ENCODE measurements around the gene NDE1.

NDE1 gene

DNA sequence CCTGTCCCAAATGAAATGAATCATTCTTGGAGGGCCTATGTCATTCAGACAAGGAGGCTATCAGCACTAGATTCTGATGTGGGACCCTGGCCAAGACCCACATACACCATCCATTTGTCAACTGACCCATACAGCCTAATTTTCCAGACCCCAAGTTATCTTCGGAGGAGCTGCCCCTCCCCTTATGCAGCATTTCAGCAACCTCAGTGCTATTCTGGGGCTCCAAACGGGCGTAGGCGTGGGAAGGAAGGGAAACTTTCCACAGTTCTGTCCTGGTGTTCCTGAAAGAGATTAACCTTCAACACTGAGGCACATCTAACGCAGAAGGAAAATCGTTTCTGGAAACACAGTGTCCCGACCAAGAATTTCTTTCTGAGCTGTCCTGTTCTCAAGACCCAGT, 120.1 kb downstream of the NDE1 start:
- DNase-seq (no peak), ATAC-seq (no peak)

- ATAC-seq (no peak), DNase-seq (no peak)
Measured at GRCh38 chr16:15770512-15770911, 120.5 kb downstream of the NDE1 start.

DNA sequence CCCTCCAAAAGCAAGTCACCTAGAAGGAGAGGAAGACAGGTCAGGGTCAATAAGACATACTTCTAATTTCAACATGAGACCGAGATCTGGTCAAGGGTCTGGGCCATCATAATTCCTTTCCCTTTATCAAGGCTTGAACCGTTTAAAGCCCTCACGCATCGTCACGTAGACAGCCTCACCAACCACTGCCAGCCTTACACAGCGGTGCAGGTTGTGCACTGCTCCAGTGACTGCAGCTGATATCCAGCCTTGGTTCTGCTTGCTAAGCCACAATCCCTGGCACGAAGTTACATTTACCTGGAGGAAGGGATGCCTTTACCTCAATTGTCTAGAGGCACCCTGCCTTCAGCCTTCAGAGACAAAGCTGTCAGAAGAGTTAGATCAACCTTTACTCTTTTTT, 121.6 kb downstream of the NDE1 start:
- ATAC-seq, result no peak

GRCh38 chr16:15772579-15773293, 122.7 kb downstream of the NDE1 start:
- ATAC-seq (no peak), DNase-seq (no peak)

More for the DNA sequence above, 121.6 kb downstream of the NDE1 start:
- DNase-seq, result no peak

- ATAC-seq (no peak), DNase-seq (no peak)
Measured at GRCh38 chr16:15773968-15774367, 123.9 kb downstream of the NDE1 start.

GRCh38 chr16:15775209-15775608, 125.2 kb downstream of the NDE1 start:
- ATAC-seq, result no peak
- no peak for DNase-seq

DNA sequence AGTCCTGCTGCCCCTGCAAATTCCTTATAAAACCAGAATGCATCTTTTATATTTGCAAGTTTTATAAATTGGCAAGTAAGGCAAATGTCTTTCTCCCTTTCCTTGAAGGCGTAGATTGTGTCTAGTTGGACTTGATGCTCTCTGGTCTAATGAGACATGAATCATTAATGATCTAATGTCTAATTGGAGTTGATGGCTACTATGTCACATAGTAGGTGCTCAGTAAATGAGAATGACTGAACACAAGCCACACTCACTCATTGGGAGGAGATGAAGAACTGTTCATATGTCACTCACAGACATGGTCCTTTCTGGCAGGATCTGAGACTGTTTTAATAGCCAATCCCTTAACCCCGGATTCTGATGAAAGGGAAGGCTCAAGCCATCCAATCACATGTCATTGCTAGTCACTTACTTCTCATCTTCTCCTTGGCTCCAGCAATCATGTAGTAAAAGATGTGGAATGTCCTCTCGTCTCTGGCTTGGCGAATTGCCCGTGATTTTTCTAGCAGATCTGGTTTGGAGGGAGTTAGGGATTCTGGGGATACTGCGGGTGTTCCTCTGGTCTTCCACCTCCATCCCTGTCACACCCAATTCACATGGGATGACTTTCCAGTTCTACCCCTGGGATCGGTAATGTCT, 125.7 kb downstream of the NDE1 start:
- ATAC-seq (no peak), DNase-seq (no peak)
